Hepatocyte (in vitro differentiated cells): ENCODE data around the gene CLDN5. TPM values are rescaled to one million over a fixed set of nuclear protein-coding genes. Genes with fewer than 3 reads are reported as not detected.

Source experiments
- DNase-seq: peaks from one replicate; pipeline ENCODE4 v3.0.0-alpha.2; 2016; ENCODE audit warnings: low spot score
- H2AFZ ChIP-seq: fragments of 200-600 bp; sonication (generic); 2 replicates; pipeline ENCODE4 v1.6.0; 2016; ENCODE audit warnings: antibody characterized with exemption, mild to moderate bottlenecking
- H3K27ac ChIP-seq: fragments of 200-600 bp; sonication (generic); 2 replicates; pipeline ENCODE4 v1.5.1; 2016; ENCODE audit warnings: mild to moderate bottlenecking
- H3K27me3 ChIP-seq: fragments of 200-600 bp; sonication (generic); 2 replicates; pipeline ENCODE4 v1.6.1; 2016
- H3K36me3 ChIP-seq: fragments of 200-600 bp; sonication (generic); replicated peaks from 2 replicates; pipeline ENCODE4 v1.5.1; 2016; ENCODE audit warnings: low read depth; ENCODE audit not compliant: insufficient read depth
- H3K4me1 ChIP-seq: fragments of 200-600 bp; sonication (generic); 2 replicates; pipeline ENCODE4 v1.5.1; 2016; ENCODE audit warnings: mild to moderate bottlenecking, moderate library complexity; ENCODE audit not compliant: insufficient read depth
- H3K4me2 ChIP-seq: fragments of 200-600 bp; sonication (generic); 2 replicates; pipeline ENCODE4 v1.6.0; 2016
- H3K4me3 ChIP-seq: fragments of 200-600 bp; sonication (generic); 2 replicates; pipeline ENCODE4 v1.5.1; 2016; ENCODE audit warnings: mild to moderate bottlenecking
- H3K79me2 ChIP-seq: fragments of 200-600 bp; sonication (generic); 2 replicates; pipeline ENCODE4 v1.6.0; 2017; ENCODE audit warnings: mild to moderate bottlenecking
- H3K9me2 ChIP-seq: fragments of 200-600 bp; sonication (generic); replicated peaks from 2 replicates; pipeline ENCODE4 v1.6.0; 2017; ENCODE audit warnings: mild to moderate bottlenecking; ENCODE audit not compliant: insufficient read depth
- H3K9me3 ChIP-seq: fragments of 200-600 bp; sonication (generic); 2 replicates; pipeline ENCODE4 v1.5.1; 2016; ENCODE audit warnings: low read depth, mild to moderate bottlenecking
- H4K20me1 ChIP-seq: fragments of 200-600 bp; sonication (generic); 2 replicates; pipeline ENCODE4 v1.6.0; 2016; ENCODE audit warnings: mild to moderate bottlenecking; ENCODE audit not compliant: insufficient read depth, poor library complexity, severe bottlenecking
- CTCF ChIP-seq: fragments of 200-600 bp; sonication (generic); IDR thresholded peaks from 2 replicates; pipeline ENCODE4 v1.5.1; 2016; ENCODE audit warnings: antibody characterized with exemption, mild to moderate bottlenecking; ENCODE audit not compliant: poor library complexity
- EZH2 ChIP-seq: fragments of 200-600 bp; sonication (generic); IDR thresholded peaks from 2 replicates; pipeline ENCODE4 v1.6.1; 2016; ENCODE audit warnings: antibody characterized with exemption, mild to moderate bottlenecking, borderline replicate concordance
- EZH2phosphoT487 ChIP-seq: fragments of 200-600 bp; sonication (generic); IDR thresholded peaks from one replicate; pipeline ENCODE4 v1.6.1; 2018; ENCODE audit warnings: antibody characterized with exemption, mild to moderate bottlenecking, low read depth, moderate library complexity; ENCODE audit not compliant: unreplicated experiment, severe bottlenecking
- WGBS: methylation state at CpG from one replicate; pipeline ENCODE4 v1.1.6; 2016; ENCODE audit warnings: low lambda C conversion rate; ENCODE audit errors: missing lambda C conversion rate; 5-methylcytosine and 5-hydroxymethylcytosine counted together
- polyA plus RNA-seq: library from polyadenylated mRNA; unstranded; fragments of >200 nt; fragmentation: Nextera tagmentation; extraction: Ambion mirVana; gene quantifications from 2 replicates; pipeline ENCODE4 v1.2.1, GENCODE V29; 2016
- total RNA-seq: library from RNA; depleted of rRNA; stranded (reverse); fragments of >200 nt; gene quantifications from 2 replicates; pipeline ENCODE4 v1.2.3, GENCODE V29; 2014

CLDN5 gene
- total and polyA plus RNA-seq, 2 experiments from 2014 or later, result 4.9 to 9.9 TPM

GRCh38 chr22:19509923-19510322 is 14.3 kb downstream of the CLDN5 start:
- Histone ChIP-seq H3K9me2 (no peaks in the 10 kb centered on the region), H3K4me1 (no peaks in the 10 kb centered on the region), H3K36me3 (no peaks in the 10 kb centered on the region), H3K9me3 (no peaks in the 10 kb centered on the region), H4K20me1 (no peaks in the 10 kb centered on the region), H2AFZ (no peak overlapping the region), H3K27ac (no peak overlapping the region), H3K79me2 (no peaks in the 10 kb centered on the region), H3K4me3 (no peak overlapping the region), H3K4me2 (no peak overlapping the region), H3K27me3 (no peaks in the 10 kb centered on the region)
- no peak for TF ChIP-seq EZH2
- no peak for TF ChIP-seq EZH2phosphoT487
- no peak for TF ChIP-seq CTCF
- WGBS, result 97% methylated on average over 2 of the region's 2 CpGs
- DNase-seq, result no peak

- WGBS, result 95% methylated on average over 3 of the region's 3 CpGs
Measured at GRCh38 chr22:19509191-19509590, 15.0 kb downstream of the CLDN5 start.

GRCh38 chr22:19508024-19508776 is 16.0 kb downstream of the CLDN5 start:
- no peak overlapping the region for H3K27ac ChIP-seq
- no peak overlapping the region for H3K4me2 ChIP-seq
- no peak for TF ChIP-seq CTCF
- TF ChIP-seq EZH2phosphoT487, result no peak
- TF ChIP-seq EZH2, result no peak

More at GRCh38 chr22:19509191-19509590, 15.0 kb downstream of the CLDN5 start:
- Histone ChIP-seq H3K9me3 (no peaks in the 10 kb centered on the region), H3K79me2 (no peaks in the 10 kb centered on the region), H3K9me2 (no peaks in the 10 kb centered on the region), H3K4me3 (no peak overlapping the region), H2AFZ (no peak overlapping the region), H3K27ac (no peak overlapping the region), H3K4me2 (no peak overlapping the region), H3K36me3 (no peaks in the 10 kb centered on the region), H4K20me1 (no peaks in the 10 kb centered on the region), H3K4me1 (no peaks in the 10 kb centered on the region), H3K27me3 (no peaks in the 10 kb centered on the region)
- TF ChIP-seq CTCF (no peak), EZH2 (no peak), EZH2phosphoT487 (no peak)
- DNase-seq, result no peak

GRCh38 chr22:19507534-19507861 is 16.7 kb downstream of the CLDN5 start:
- WGBS, result 94% methylated on average over 4 of the region's 4 CpGs
- Histone ChIP-seq H3K27me3 (no peaks in the 10 kb centered on the region), H3K4me3 (no peak overlapping the region), H4K20me1 (no peaks in the 10 kb centered on the region), H3K4me2 (no peak overlapping the region), H3K4me1 (no peaks in the 10 kb centered on the region), H3K27ac (no peak overlapping the region), H3K36me3 (no peaks in the 10 kb centered on the region), H2AFZ (no peak overlapping the region), H3K9me3 (no peaks in the 10 kb centered on the region), H3K79me2 (no peaks in the 10 kb centered on the region), H3K9me2 (no peaks in the 10 kb centered on the region)
- DNase-seq, result no peak
- no peak for TF ChIP-seq CTCF
- no peak for TF ChIP-seq EZH2phosphoT487
- TF ChIP-seq EZH2, result no peak

More at GRCh38 chr22:19508024-19508776, 16.0 kb downstream of the CLDN5 start:
- no peak overlapping the region for H3K4me3 ChIP-seq
- WGBS, result 95% methylated on average over 10 of the region's 10 CpGs
- no peak overlapping the region for H2AFZ ChIP-seq
- H3K79me2 ChIP-seq, result no peaks in the 10 kb centered on the region
- no peaks in the 10 kb centered on the region for H3K36me3 ChIP-seq
- no peaks in the 10 kb centered on the region for H3K4me1 ChIP-seq
- no peak for DNase-seq
- no peaks in the 10 kb centered on the region for H3K9me2 ChIP-seq
- no peaks in the 10 kb centered on the region for H3K27me3 ChIP-seq
- H3K9me3 ChIP-seq, result no peaks in the 10 kb centered on the region
- H4K20me1 ChIP-seq, result no peaks in the 10 kb centered on the region
